ENCODE results near the gene FLNB. TPM values are rescaled to one million over a fixed set of nuclear protein-coding genes. Genes with fewer than 3 reads are reported as not detected.

Gene FLNB
- polyA plus RNA-seq, 1 donor from 2014 or later: 10.3 TPM

DNA sequence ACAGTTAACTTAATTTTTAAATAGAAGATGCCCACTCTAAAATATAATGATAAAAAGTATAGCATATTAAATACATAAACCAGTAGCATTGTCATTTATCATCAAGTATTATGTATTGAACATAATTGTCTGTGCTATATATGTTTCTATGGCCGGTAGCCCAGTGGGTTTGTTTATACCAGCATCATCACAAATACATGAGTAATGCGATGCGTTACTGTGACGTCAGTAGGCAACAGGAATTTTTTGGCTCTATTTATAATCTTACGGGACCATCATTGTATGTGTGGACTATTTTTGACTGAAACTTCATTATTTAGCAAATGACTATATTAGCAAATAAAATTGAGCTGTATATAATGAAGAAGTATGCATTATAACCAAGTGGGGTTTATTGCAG, 82.1 kb downstream of the FLNB start:
- no peaks in the 10 kb centered on the region for H3K27me3 ChIP-seq (ENCODE audit: insufficient read depth, low read depth, low read length)
- no peaks in the 10 kb centered on the region for H4K20me1 ChIP-seq (ENCODE audit: insufficient read depth)

GRCh38 chr3:58092521-58092920, 84.3 kb downstream of the FLNB start:
- Histone ChIP-seq H3K9me3 (ENCODE audit: low read length) (no peaks in the 10 kb centered on the region), H4K20me1 (ENCODE audit: insufficient read depth) (no peaks in the 10 kb centered on the region), H3K4me3 (ENCODE audit: low read length) (no peak overlapping the region), H3K27ac (ENCODE audit: low read length) (no peak overlapping the region), H3K9ac (ENCODE audit: low read length) (no peak overlapping the region), H3K27me3 (ENCODE audit: insufficient read depth, low read depth, low read length) (no peaks in the 10 kb centered on the region), H3K36me3 (ENCODE audit: insufficient read depth, low read length) (no peaks in the 10 kb centered on the region), H3F3A (ENCODE audit: insufficient read depth, low read length, poor library complexity, severe bottlenecking) (no peaks in the 10 kb centered on the region), H2AFZ (ENCODE audit: low read depth, low read length) (no peak overlapping the region), H3K4me2 (ENCODE audit: low read length) (no peak overlapping the region), H3K79me2 (replicated peaks; ENCODE audit: insufficient read depth, low read length) (no peaks in the 10 kb centered on the region), H3K9me2 (ENCODE audit: insufficient read depth, low read length) (no peaks in the 10 kb centered on the region)
- TF ChIP-seq EP300 (conservative IDR thresholded peaks at IDR 0.05; ENCODE audit: poor library complexity, severe bottlenecking) (no peak), SMC3 (conservative IDR thresholded peaks at IDR 0.05; ENCODE audit: poor library complexity) (no peak), EZH2 (IDR thresholded peaks at IDR 0.05; ENCODE audit: borderline replicate concordance, insufficient read depth, low read length, poor library complexity, severe bottlenecking) (no peak), CTCF (IDR thresholded peaks at IDR 0.05; ENCODE audit: poor library complexity, severe bottlenecking) (no peak), MXI1 (conservative IDR thresholded peaks at IDR 0.05; ENCODE audit: poor library complexity, severe bottlenecking) (no peak), POLR2AphosphoS5 (IDR thresholded peaks at IDR 0.05) (no peak), RAD21 (conservative IDR thresholded peaks at IDR 0.05) (no peak), TAF1 (IDR thresholded peaks at IDR 0.05; ENCODE audit: low read depth) (no peak)
- TF ChIP-seq, protein P1, sequence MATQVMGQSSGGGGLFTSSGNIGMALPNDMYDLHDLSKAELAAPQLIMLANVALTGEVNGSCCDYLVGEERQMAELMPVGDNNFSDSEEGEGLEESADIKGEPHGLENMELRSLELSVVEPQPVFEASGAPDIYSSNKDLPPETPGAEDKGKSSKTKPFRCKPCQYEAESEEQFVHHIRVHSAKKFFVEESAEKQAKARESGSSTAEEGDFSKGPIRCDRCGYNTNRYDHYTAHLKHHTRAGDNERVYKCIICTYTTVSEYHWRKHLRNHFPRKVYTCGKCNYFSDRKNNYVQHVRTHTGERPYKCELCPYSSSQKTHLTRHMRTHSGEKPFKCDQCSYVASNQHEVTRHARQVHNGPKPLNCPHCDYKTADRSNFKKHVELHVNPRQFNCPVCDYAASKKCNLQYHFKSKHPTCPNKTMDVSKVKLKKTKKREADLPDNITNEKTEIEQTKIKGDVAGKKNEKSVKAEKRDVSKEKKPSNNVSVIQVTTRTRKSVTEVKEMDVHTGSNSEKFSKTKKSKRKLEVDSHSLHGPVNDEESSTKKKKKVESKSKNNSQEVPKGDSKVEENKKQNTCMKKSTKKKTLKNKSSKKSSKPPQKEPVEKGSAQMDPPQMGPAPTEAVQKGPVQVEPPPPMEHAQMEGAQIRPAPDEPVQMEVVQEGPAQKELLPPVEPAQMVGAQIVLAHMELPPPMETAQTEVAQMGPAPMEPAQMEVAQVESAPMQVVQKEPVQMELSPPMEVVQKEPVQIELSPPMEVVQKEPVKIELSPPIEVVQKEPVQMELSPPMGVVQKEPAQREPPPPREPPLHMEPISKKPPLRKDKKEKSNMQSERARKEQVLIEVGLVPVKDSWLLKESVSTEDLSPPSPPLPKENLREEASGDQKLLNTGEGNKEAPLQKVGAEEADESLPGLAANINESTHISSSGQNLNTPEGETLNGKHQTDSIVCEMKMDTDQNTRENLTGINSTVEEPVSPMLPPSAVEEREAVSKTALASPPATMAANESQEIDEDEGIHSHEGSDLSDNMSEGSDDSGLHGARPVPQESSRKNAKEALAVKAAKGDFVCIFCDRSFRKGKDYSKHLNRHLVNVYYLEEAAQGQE (IDR thresholded peaks at IDR 0.05; ENCODE audit: borderline replicate concordance): no peak

More for the DNA sequence above, 82.1 kb downstream of the FLNB start:
- Histone ChIP-seq H3K36me3 (ENCODE audit: insufficient read depth, low read length) (no peaks in the 10 kb centered on the region), H3K79me2 (replicated peaks; ENCODE audit: insufficient read depth, low read length) (no peaks in the 10 kb centered on the region), H3K4me2 (ENCODE audit: low read length) (no peak overlapping the region), H3K9me3 (ENCODE audit: low read length) (no peaks in the 10 kb centered on the region), H3K4me3 (ENCODE audit: low read length) (no peak overlapping the region), H2AFZ (ENCODE audit: low read depth, low read length) (no peak overlapping the region), H3K9ac (ENCODE audit: low read length) (no peak overlapping the region), H3K27ac (ENCODE audit: low read length) (no peak overlapping the region), H3F3A (ENCODE audit: insufficient read depth, low read length, poor library complexity, severe bottlenecking) (no peaks in the 10 kb centered on the region), H3K9me2 (ENCODE audit: insufficient read depth, low read length) (no peaks in the 10 kb centered on the region)
- TF ChIP-seq EZH2 (IDR thresholded peaks at IDR 0.05; ENCODE audit: borderline replicate concordance, insufficient read depth, low read length, poor library complexity, severe bottlenecking) (no peak), SMC3 (conservative IDR thresholded peaks at IDR 0.05; ENCODE audit: poor library complexity) (no peak), CTCF (IDR thresholded peaks at IDR 0.05; ENCODE audit: poor library complexity, severe bottlenecking) (no peak), TAF1 (IDR thresholded peaks at IDR 0.05; ENCODE audit: low read depth) (no peak)
